T-cell (primary cell): ENCODE data around the gene SQSTM1. TPM values are rescaled to one million over a fixed set of nuclear protein-coding genes. Genes with fewer than 3 reads are reported as not detected.

ENCODE experiments used
- ATAC-seq, 4 experiments: fragments of 200-7000 bp in 3 of 4; fragments of 150-1000 bp in 1 of 4; cut with Tn5 transposase; replicated peaks in 1 of 4; 1 replicate in 3 of 4; 2 replicates in 1 of 4; pipeline ENCODE4 v1.10.0; 2021; ENCODE audit warnings: moderate library complexity in 3 of 4, mild to moderate bottlenecking in 2 of 4, moderate number of reproducible peaks in 1 of 4
- CTCF ChIA-PET, 2 donors: fragments of 300-600 bp; sonication (Branson Sonifier 250); formaldehyde crosslinking; loops; one replicate each; lab custom pipeline; 2022; ENCODE audit warnings: antibody characterized with exemption in 2 of 2; lab: Charles Lee
- POLR2A ChIA-PET, 2 donors: fragments of 300-600 bp; sonication (Branson Sonifier 250); formaldehyde crosslinking; loops; one replicate each; lab custom pipeline; 2022; ENCODE audit warnings: antibody characterized with exemption in 2 of 2; lab: Charles Lee
- DNase-seq, 35 experiments: peaks; one replicate each; pipeline versions ENCODE4 v3.0.0 to v3.0.0-alpha.2; 2013 to 2023
- H3K27ac ChIP-seq: one replicate; pipeline ENCODE4 v1.5.1; 2013; ENCODE audit warnings: low read length
- H3K27me3 ChIP-seq, 2 experiments: replicated peaks in 1 of 2; 1 replicate in 1 of 2; 2 replicates in 1 of 2; pipeline versions ENCODE4 v1.6.1 to v1.7.0; 2013; ENCODE audit warnings: low read length in 1 of 2, mixed read lengths in 1 of 2; ENCODE audit not compliant: control insufficient read depth in 2 of 2, insufficient read depth in 2 of 2; ENCODE audit errors: extremely low read depth in 1 of 2
- H3K36me3 ChIP-seq, 2 donors: 1 replicate in 1 of 2; 2 replicates in 1 of 2; pipeline versions ENCODE4 v1.6.1 to v1.7.0; 2013; ENCODE audit warnings: low read length in 1 of 2; ENCODE audit not compliant: control insufficient read depth in 2 of 2, insufficient read depth in 1 of 2; ENCODE audit errors: extremely low read depth in 1 of 2
- H3K4me1 ChIP-seq, 2 experiments: 1 replicate in 1 of 2; 2 replicates in 1 of 2; pipeline versions ENCODE4 v1.6.1 to v1.7.0; 2013; ENCODE audit warnings: low read length in 2 of 2, mixed read lengths in 1 of 2; ENCODE audit not compliant: insufficient read depth in 2 of 2, control insufficient read depth in 1 of 2; ENCODE audit errors: extremely low read depth in 1 of 2
- H3K4me3 ChIP-seq, 2 donors: 1 replicate in 1 of 2; 2 replicates in 1 of 2; pipeline versions ENCODE4 v1.5.1 to v1.7.0; 2013; ENCODE audit warnings: mild to moderate bottlenecking in 2 of 2, low read length in 1 of 2, moderate library complexity in 1 of 2; ENCODE audit not compliant: control insufficient read depth in 1 of 2; ENCODE audit errors: extremely low read depth in 1 of 2
- H3K9me3 ChIP-seq: 2 replicates; pipeline ENCODE4 v1.7.0; 2013
- H3K27ac Mint-ChIP-seq, 2 donors: one replicate each; pipeline ENCODE4 v1.8.0; 2020 to 2021; ENCODE audit warnings: mild to moderate bottlenecking in 2 of 2, mixed read lengths in 2 of 2
- H3K27me3 Mint-ChIP-seq, 2 donors: one replicate each; pipeline ENCODE4 v1.8.0; 2021 to 2022; ENCODE audit warnings: mixed read lengths in 2 of 2
- H3K36me3 Mint-ChIP-seq: one replicate; pipeline ENCODE4 v1.8.0; 2021; ENCODE audit warnings: mixed read lengths
- H3K4me1 Mint-ChIP-seq, 3 donors: one replicate each; pipeline ENCODE4 v1.8.0; 2020 to 2022; ENCODE audit warnings: mixed read lengths in 3 of 3, mild to moderate bottlenecking in 1 of 3
- H3K4me3 Mint-ChIP-seq, 3 donors: one replicate each; pipeline ENCODE4 v1.8.0; 2020 to 2022; ENCODE audit warnings: mild to moderate bottlenecking in 3 of 3, mixed read lengths in 3 of 3, moderate library complexity in 3 of 3
- H3K9me3 Mint-ChIP-seq, 3 donors: one replicate each; pipeline ENCODE4 v1.8.0; 2020 to 2022; ENCODE audit warnings: mixed read lengths in 3 of 3
- WGBS: methylation state at CpG from one replicate; pipeline ENCODE4 v1.1.5; 2013; ENCODE audit warnings: missing lambda C conversion rate; ENCODE audit not compliant: insufficient coverage; 5-methylcytosine and 5-hydroxymethylcytosine counted together
- total RNA-seq, 35 experiments: library from RNA in 6 of 35; stranded (reverse) in 6 of 35; fragments of 120-200 nt in 1 of 35; gene quantifications; one replicate each; pipeline versions ENCODE4 v1.2.1 to v1.2.4 and lab custom pipeline; 2013 to 2026

The SQSTM1 gene
- total RNA-seq, 5 donors from 2014 or later (not counting 1 experiment from before 2014, with no cell fraction given), result 220 to 327 (median 280) TPM

DNA sequence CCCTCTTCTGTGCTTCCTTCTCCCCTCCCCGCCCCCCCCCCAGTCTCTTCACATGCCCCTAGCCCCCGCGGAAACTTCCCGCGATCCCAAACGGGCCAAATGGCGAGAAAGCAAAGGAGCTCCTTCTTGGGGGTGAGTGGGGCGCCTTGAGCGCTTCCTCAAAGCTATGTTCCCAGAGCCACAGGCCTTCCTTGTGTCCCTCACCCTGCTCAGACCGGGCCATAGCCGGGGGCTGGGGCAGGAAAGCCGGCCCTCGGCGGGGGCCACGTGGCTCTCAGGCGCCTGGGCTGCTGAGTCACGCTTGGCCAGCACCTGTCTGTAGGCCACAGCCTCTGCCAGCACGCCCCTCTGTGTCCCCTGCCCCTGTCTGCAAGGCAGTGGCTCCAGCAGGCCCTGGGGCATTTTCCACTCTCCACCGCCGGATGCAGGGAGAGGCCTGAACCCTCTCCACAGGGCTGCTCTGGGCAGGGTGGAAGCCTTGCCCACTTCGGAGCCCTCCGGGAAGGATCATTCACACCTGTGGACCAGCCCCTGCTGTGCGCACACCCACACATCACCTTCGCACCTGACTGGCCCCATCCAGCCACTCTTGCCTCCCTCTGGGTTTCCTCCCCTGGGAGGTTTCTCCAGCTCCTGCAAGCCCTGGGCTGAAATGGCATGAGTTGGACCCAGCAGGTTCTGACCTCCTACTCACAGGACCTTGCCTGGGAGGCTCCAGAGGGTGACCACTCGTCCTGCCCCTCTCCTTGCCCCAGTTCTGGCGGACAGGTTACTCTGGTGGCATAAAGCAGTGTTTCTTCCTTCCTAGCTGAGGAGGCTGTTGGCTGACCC lies 1.2 kb upstream of the SQSTM1 start:
- ChIA-PET CTCF (interaction anchor here in 1 of 2 donors (1.0 kb wide), 1 partner anchor 8 kb away, joined by 3 read pairs; no protein-coding TSS in a partner anchor), POLR2A (interaction anchor here in 1 of 2 donors (0.7 to 1.6 kb wide), 3 partner anchors 8 to 196 kb away, joined by 4 to 10 read pairs (median 6); partner anchors contain the start of gene HNRNPH1)
- peak overlapping the region in 1 of 2 donors; percentile 46 for H3K4me3 ChIP-seq
- Mint-ChIP-seq H3K9me3 (no peaks in the 10 kb centered on the region), H3K27me3 (no peaks in the 10 kb centered on the region), H3K4me1 (peaks cover 45 to 55% (median 46%) of the 10 kb centered on the region in 3 donors), H3K27ac (peak overlapping the region; percentile 85 to 93), H3K36me3 (peaks cover 8% of the 10 kb centered on the region), H3K4me3 (peak overlapping the region; percentile 76 to 94 (median 77))
- 51% methylated on average over 18 of the region's 26 CpGs for WGBS
- peaks cover 0 to 21% of the 10 kb centered on the region in 2 experiments for H3K27me3 ChIP-seq
- H3K36me3 ChIP-seq, result peaks cover 0 to 22% of the 10 kb centered on the region in 2 donors
- DNase-seq (peak in 8 of 35 experiments; percentile 25 to 59 (median 38)), ATAC-seq (peak in 3 of 4 experiments; percentile 1 to 12 (median 3))
- peaks cover 7 to 70% of the 10 kb centered on the region in 2 experiments for H3K4me1 ChIP-seq
- no peaks in the 10 kb centered on the region for H3K9me3 ChIP-seq
- peak overlapping the region; percentile 98 for H3K27ac ChIP-seq

DNA sequence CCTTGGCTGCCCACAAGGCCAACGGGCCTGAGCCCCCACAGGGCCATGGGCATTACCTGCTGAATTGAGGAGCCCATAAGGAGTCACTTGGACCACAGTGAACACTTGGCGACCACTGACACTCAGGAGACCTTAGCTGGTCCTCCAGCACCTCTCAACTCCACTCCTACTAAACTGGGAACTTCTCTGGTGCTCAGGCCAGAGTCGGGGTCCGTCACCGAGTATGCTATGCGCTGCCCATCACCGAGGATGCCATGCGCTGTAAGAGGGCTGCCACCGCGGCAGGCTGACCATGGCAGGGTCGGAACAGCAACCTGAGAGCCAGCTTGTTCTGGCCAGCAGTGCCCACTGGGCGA lies 600 bp upstream of the SQSTM1 start:
- Mint-ChIP-seq H3K36me3 (peaks cover 14% of the 10 kb centered on the region), H3K27me3 (no peaks in the 10 kb centered on the region), H3K4me1 (peaks cover 49 to 61% (median 50%) of the 10 kb centered on the region in 3 donors), H3K4me3 (peak overlapping the region; percentile 76 to 94 (median 77)), H3K9me3 (no peaks in the 10 kb centered on the region), H3K27ac (peak overlapping the region; percentile 85 to 93)
- peak overlapping the region; percentile 98 for H3K27ac ChIP-seq
- DNase-seq, result no peak
- H3K36me3 ChIP-seq, result peaks cover 0 to 25% of the 10 kb centered on the region in 2 donors
- CTCF ChIA-PET, result interaction anchor here in 1 of 2 donors (0.7 to 1.0 kb wide), 2 partner anchors 9 to 18 kb away, joined by 3 read pairs; no protein-coding TSS in a partner anchor
- peaks cover 7 to 70% of the 10 kb centered on the region in 2 experiments for H3K4me1 ChIP-seq
- ATAC-seq, result no peak
- peaks cover 0 to 21% of the 10 kb centered on the region in 2 experiments for H3K27me3 ChIP-seq
- H3K9me3 ChIP-seq, result no peaks in the 10 kb centered on the region
- H3K4me3 ChIP-seq, result peak overlapping the region; percentile 90
- POLR2A ChIA-PET, result interaction anchor here in 1 of 2 donors (1.6 kb wide), 1 partner anchor 9 kb away, joined by 6 read pairs; no protein-coding TSS in a partner anchor
- 70% methylated on average over 10 of the region's 12 CpGs for WGBS

DNA sequence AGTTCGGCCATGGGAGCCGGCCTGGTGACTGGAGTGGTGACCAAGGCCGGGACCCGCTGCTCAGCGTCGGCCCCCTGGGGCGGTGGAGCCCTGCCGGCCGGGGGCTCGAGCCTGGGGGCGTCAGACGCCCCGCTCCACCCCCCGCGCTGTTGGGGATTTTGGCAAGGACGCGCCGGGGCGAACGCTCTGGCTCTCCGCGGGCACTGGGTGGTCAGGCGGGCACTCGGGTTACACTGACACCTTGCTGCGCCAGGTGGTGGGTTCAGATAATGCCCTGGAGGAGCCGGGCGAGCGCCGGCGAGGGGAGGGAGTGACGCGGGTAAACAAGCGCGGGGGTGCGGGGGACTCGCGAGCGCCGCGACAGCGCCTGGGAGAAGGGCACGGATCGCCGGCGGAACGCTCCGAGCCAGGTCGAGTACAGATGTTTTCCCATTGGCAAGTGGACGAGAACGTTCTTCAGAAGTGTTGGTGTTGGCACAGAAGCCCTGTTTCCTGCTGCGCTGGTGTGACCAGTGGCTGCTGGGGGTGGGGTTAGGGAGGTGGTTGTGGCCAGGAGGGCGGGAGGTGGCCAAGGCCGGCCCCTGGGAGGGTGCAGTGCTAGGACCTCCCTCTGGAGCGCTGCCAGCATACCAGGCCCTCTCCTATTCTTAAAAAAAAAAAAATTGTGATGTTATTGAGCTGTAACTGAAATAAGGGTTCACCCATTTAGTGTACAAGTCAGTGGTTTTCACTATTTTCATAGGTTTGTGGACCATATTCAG lies 773 bp downstream of the SQSTM1 start:
- CTCF ChIA-PET, result interaction anchor here (0.7 to 1.0 kb wide), 6 partner anchors 9 to 58 kb away, joined by 3 to 7 read pairs (median 4); no protein-coding TSS in a partner anchor
- peaks cover 20% of the 10 kb centered on the region for H3K36me3 Mint-ChIP-seq
- peak overlapping the region; percentile 94 to 96 for H3K27ac Mint-ChIP-seq
- POLR2A ChIA-PET, result interaction anchor here (0.6 to 1.6 kb wide), 7 partner anchors 10 to 35 kb away, joined by 3 to 6 read pairs (median 3); no protein-coding TSS in a partner anchor
- Histone ChIP-seq H3K4me1 (peaks cover 7 to 67% of the 10 kb centered on the region in 2 experiments), H3K9me3 (no peaks in the 10 kb centered on the region), H3K36me3 (peaks cover 0 to 36% of the 10 kb centered on the region in 2 donors), H3K27me3 (peaks cover 0 to 17% of the 10 kb centered on the region in 2 experiments), H3K4me3 (peak overlapping the region; percentile 90), H3K27ac (peak overlapping the region; percentile 98)
- peak; percentile 65 to 91 (median 86) for DNase-seq
- ATAC-seq, result peak; percentile 55 to 69 (median 60)
- H3K4me3 Mint-ChIP-seq, result peak overlapping the region; percentile 94 to 95 (median 94)
- H3K4me1 Mint-ChIP-seq, result peaks cover 50 to 63% (median 53%) of the 10 kb centered on the region in 3 donors
- no peaks in the 10 kb centered on the region for H3K27me3 Mint-ChIP-seq
- 0% methylated on average over 44 of the region's 54 CpGs for WGBS
- H3K9me3 Mint-ChIP-seq, result no peaks in the 10 kb centered on the region

DNA sequence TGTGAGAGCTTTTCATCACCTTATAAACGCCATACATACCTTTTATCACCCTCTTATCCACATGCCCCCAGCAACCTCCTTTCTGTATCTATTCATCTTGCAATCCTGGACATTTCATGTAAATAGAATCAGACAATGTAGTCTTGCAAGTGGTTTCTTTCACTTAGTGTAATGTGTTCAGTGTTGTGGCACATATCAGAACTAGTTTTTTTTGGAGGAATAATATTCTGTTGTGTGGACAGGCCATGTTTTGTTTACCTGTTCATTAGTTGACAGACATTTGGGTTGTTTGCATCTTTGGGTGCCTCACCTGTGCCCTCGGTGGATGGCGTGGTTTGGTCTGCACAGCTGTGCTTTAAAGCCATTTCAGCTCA lies 1.3 kb downstream of the SQSTM1 start:
- CTCF ChIA-PET, result interaction anchor here (0.7 to 1.0 kb wide), 6 partner anchors 8 to 59 kb away, joined by 3 to 7 read pairs (median 4); no protein-coding TSS in a partner anchor
- ATAC-seq (no peak), DNase-seq (no peak)
- Histone ChIP-seq H3K4me3 (peak overlapping the region in 1 of 2 donors; percentile 90), H3K4me1 (peaks cover 7 to 63% of the 10 kb centered on the region in 2 experiments), H3K27me3 (peaks cover 0 to 13% of the 10 kb centered on the region in 2 experiments), H3K27ac (peak overlapping the region; percentile 98), H3K36me3 (peaks cover 0 to 42% of the 10 kb centered on the region in 2 donors), H3K9me3 (no peaks in the 10 kb centered on the region)
- Mint-ChIP-seq H3K36me3 (peaks cover 24% of the 10 kb centered on the region), H3K27me3 (no peaks in the 10 kb centered on the region), H3K27ac (peak overlapping the region; percentile 94 to 96), H3K9me3 (no peaks in the 10 kb centered on the region), H3K4me3 (peak overlapping the region; percentile 94 to 95 (median 94)), H3K4me1 (peaks cover 53 to 67% (median 54%) of the 10 kb centered on the region in 3 donors)
- WGBS, result 83% methylated on average over 1 of the region's 3 CpGs
- POLR2A ChIA-PET, result interaction anchor here (0.6 to 1.0 kb wide), 5 partner anchors 9 to 34 kb away, joined by 3 to 5 read pairs (median 3); no protein-coding TSS in a partner anchor

DNA sequence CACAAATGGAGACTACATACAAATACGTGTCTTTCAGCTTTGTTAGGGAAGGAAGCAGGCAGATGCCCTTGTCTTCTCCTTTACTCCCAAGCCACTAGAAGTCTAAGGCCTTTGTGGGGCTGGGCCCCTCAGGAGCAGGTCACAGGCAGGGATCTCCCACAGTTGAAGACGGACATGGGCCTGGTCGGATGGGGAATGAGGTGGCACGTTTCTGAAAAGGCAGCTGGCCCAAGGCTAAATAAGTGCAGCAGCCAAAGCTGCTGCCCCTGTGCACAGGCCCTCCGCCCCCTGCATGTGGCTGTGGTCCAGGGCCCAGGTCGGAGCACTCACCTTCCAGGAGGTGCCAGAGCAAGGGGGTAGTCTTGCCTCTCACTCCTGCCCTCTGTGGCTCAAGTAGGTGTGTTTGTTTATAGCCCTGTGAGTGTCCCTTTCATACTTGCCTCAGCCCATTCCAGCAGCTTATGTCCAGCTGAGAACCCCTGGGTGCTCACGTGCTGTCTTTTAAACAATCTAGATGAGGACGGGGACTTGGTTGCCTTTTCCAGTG lies 1.8 kb downstream of the SQSTM1 start:
- H3K36me3 ChIP-seq, result peaks cover 0 to 45% of the 10 kb centered on the region in 2 donors
- H3K36me3 Mint-ChIP-seq, result peaks cover 27% of the 10 kb centered on the region
- CTCF ChIA-PET, result interaction anchor here (0.7 to 1.0 kb wide), 6 partner anchors 8 to 59 kb away, joined by 3 to 7 read pairs (median 4); no protein-coding TSS in a partner anchor
- no peaks in the 10 kb centered on the region for H3K9me3 ChIP-seq
- ATAC-seq, result no peak
- peak overlapping the region; percentile 94 to 95 (median 94) for H3K4me3 Mint-ChIP-seq
- H3K27ac Mint-ChIP-seq, result peak overlapping the region; percentile 94 to 96
- peaks cover 7 to 58% of the 10 kb centered on the region in 2 experiments for H3K4me1 ChIP-seq
- no peak for DNase-seq
- H3K9me3 Mint-ChIP-seq, result no peaks in the 10 kb centered on the region
- H3K27me3 ChIP-seq, result peaks cover 0 to 8% of the 10 kb centered on the region in 2 experiments
- H3K4me3 ChIP-seq, result no peak overlapping the region
- peak overlapping the region; percentile 98 for H3K27ac ChIP-seq
- POLR2A ChIA-PET, result interaction anchor here (0.6 to 1.0 kb wide), 6 partner anchors 9 to 36 kb away, joined by 3 to 6 read pairs (median 3); partner anchors contain the start of gene MRNIP (in 1 of the 2)
- no peaks in the 10 kb centered on the region for H3K27me3 Mint-ChIP-seq
- WGBS, result 94% methylated on average over 7 of the region's 8 CpGs
- peaks cover 54 to 63% (median 54%) of the 10 kb centered on the region in 3 donors for H3K4me1 Mint-ChIP-seq
